GM10266 (cell line): Measurements from ENCODE around the gene CD300A.

Experiments used
- DNase-seq: peaks from one replicate; pipeline ENCODE4 v3.0.0; 2012; ENCODE audit errors: extremely low spot score
- TF ChIP-seq, protein P1 (sequence below): IDR thresholded peaks from 2 replicates; pipeline ENCODE4 v1.5.1; 2012; ENCODE audit warnings: mild to moderate bottlenecking, low read depth; ENCODE audit not compliant: control insufficient read depth, insufficient read depth; ENCODE audit errors: missing control alignments

Gene CD300A

DNA sequence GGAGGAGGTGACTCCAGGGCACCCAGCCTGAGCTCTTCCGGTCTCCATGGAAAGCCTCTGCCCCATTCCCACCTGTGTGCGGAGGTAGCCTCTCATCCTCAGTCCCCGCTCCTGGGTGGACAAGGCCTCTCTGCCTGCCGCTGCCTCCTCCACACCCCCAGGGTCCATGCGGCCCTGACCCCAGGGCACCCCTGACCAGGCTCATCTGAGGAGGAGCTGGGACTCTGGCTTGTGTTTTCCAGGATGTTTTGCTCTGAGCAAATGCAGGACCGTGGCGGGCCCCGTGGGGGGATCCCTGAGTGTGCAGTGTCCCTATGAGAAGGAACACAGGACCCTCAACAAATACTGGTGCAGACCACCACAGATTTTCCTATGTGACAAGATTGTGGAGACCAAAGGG is 6.9 kb downstream of the CD300A start:
- DNase-seq = no peak
- TF ChIP-seq, protein P1, sequence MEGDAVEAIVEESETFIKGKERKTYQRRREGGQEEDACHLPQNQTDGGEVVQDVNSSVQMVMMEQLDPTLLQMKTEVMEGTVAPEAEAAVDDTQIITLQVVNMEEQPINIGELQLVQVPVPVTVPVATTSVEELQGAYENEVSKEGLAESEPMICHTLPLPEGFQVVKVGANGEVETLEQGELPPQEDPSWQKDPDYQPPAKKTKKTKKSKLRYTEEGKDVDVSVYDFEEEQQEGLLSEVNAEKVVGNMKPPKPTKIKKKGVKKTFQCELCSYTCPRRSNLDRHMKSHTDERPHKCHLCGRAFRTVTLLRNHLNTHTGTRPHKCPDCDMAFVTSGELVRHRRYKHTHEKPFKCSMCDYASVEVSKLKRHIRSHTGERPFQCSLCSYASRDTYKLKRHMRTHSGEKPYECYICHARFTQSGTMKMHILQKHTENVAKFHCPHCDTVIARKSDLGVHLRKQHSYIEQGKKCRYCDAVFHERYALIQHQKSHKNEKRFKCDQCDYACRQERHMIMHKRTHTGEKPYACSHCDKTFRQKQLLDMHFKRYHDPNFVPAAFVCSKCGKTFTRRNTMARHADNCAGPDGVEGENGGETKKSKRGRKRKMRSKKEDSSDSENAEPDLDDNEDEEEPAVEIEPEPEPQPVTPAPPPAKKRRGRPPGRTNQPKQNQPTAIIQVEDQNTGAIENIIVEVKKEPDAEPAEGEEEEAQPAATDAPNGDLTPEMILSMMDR = no peak

DNA sequence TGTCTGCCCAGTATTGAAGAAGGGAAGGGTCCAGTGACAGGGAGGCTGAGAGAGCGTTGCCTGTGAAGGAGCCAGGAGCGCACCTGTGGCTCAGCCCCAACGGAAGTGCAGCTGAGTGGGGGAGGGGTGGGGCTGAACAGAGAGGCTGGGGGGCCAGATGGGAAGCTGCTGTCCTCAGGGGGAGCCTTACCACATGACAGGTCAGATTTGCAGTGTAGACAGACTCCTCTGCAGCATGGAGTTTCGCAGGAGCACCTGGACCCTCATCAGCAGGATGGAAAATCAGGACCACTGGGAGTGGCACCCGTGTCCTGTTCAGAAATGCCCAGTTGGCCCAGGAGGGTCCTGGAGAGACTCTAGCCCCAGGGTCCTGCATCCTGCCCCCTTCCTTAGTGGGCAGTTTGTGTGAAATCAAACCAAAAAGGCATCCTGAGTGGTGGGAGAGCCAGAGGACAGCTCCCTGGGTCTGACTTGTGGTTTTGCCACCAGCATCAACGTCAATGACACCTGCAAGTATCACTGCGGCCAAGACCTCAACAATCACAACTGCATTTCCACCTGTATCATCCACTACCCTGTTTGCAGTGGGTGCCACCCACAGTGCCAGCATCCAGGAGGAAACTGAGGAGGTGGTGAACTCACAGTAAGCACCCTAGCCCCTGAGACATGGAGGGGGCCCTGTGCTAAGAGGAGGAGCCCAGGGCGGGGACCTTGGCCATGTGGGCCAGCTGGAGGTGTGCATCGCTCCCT is 7.8 kb downstream of the CD300A start:
- TF ChIP-seq, protein P1 = no peak
- DNase-seq = no peak

DNA sequence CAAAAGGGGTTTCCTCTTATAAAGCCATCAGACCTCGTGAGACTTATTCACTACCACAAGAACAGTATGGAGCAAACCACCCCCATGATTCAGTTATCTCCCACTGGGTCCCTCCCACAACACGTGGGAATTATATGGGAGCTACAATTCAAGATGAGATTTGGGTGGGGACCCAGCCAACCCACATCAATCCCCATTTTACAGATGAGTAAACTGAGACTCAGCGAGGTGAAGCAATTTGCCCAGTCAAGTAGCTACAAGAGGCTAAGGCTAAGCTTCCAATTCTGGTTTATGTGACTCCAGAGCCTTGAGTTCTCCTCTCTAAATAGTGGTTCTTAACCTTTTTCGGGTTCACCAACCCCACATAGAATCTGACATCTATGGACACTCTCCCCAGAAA is 8.8 kb downstream of the CD300A start:
- no peak for DNase-seq
- TF ChIP-seq, protein P1 = no peak

DNA sequence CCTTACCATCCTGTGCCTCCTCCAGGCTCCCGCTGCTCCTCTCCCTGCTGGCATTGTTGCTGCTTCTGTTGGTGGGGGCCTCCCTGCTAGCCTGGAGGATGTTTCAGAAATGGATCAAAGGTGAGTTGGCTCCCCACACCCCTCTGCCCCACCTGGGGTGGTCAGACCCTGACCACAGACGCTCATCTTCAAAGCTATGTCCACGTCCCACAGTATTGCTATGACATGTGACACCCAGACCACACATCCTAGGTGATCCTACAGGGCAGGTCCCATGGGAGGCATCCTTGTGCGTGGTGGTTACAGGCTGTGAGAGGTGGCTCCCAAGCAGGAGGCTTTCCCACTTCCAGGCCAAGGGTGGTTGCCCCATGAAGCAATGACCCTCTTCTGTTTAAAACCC is 11.0 kb downstream of the CD300A start:
- TF ChIP-seq, protein P1 = no peak
- no peak for DNase-seq

DNA sequence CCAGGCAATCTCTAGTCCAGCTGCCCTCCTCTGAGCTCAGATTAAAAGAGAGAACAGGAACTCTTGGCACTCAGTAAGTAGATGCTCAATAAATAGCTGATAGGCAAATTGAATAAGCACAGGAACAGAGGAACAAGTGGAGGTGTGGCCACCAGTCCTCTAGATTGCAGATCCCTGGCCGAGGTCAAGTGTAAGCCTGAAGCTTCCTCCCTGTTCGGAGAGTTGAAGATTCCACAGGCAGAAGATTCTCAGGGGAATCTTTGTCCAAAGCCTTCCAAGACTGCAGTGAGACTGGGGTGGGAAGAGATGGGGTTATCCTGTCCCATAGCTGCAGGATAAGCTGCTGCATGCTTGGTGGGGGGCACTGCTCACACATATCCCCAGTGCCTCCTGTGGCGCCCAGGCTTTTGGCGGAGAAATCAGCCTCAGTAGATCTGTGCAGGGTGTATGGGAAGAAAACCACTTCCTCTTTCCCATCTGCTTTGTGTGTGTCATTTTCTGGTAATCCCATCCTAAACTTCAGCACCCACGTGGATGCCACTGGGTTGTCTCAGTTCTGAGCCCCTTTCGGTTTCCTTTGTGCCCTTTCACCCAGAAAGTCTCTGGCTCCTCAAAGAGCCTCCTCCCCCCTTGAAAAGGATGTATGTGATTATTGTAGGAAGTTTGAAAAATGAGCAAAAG is 12.1 kb downstream of the CD300A start:
- TF ChIP-seq, protein P1 = no peak
- no peak for DNase-seq

DNA sequence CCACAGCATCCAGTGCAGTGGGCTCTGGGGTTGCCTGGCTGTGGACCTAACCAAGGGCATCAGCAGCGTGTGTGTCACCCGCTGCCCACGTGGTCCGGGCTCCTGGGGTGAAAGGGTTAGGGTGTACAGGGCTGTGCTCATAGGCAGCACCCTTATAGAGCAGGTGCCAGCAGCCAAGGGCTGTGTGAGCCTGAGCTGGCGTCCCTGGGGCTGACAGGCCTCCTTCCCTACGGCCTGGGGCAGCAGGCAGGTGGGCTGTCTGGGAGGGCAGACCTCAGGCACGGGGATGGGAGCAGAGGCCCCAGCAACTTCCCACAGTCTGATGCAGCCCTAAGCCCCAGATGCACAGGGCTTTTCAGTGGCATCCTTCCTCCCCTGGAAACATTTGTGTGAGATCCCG is 13.9 kb downstream of the CD300A start:
- TF ChIP-seq, protein P1 = no peak
- DNase-seq = no peak

DNA sequence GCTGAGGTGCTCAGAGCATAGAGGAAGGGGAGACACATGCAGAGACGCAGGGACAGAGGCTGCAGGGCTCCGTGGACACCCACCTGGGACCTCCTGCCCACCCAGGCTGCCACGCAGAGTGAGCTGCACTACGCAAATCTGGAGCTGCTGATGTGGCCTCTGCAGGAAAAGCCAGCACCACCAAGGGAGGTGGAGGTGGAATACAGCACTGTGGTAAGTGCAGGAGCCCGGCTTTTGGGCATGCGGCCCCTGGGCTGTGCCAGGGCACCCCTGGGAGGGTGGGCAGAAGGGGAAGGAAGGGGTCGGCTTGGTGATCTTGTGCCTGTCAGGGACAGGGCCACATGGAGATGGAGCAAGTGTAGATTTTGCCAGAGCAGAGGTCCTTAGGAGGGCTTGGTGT is 15.2 kb downstream of the CD300A start:
- no peak for DNase-seq
- TF ChIP-seq, protein P1 = no peak
